IMR-90 (cell line): ENCODE results near the gene GATD1. TPM values are rescaled to one million over a fixed set of nuclear protein-coding genes. Genes with fewer than 3 reads are reported as not detected.
A peak's percentile ranks its signal among the peaks of the same experiment; 100 is the strongest.

Source experiments
- ATAC-seq: fragments of 200-7000 bp; cut with Tn5 transposase; 2 replicates; pipeline ENCODE4 v1.9.1; 2020; ENCODE audit warnings: low read depth, mild to moderate bottlenecking, moderate library complexity
- BruUV-seq: library from RNA; stranded (reverse); fragments of 400-500 nt; replicated peaks from 2 replicates; lab custom pipeline; 2021; lab: Mats Ljungman, UMichigan
- CTCF ChIA-PET: fragments of 300-600 bp; formaldehyde crosslinking; extraction: SDS; loops from one replicate; lab custom pipeline; 2021; ENCODE audit warnings: antibody characterized with exemption; lab: Yijun Ruan, JAX
- POLR2A ChIA-PET: fragments of 300-600 bp; sonication (Branson Sonifier 250); formaldehyde crosslinking; loops from one replicate; lab custom pipeline; 2022; ENCODE audit warnings: antibody characterized with exemption; ENCODE audit not compliant: unreplicated experiment; lab: Charles Lee
- DNase-seq: peaks from one replicate; pipeline ENCODE4 v3.0.0; 2013
- H2AFZ ChIP-seq: replicated peaks from 2 replicates; pipeline ENCODE3; 2013; ENCODE audit warnings: low read length, mild to moderate bottlenecking; ENCODE audit not compliant: poor library complexity
- H2AK5ac ChIP-seq: 2 replicates; pipeline ENCODE4 v1.6.1; 2013; ENCODE audit warnings: low read depth, low read length, inconsistent platforms
- H2AK9ac ChIP-seq: replicated peaks from 2 replicates; pipeline ENCODE3; 2013; ENCODE audit warnings: mild to moderate bottlenecking, low read depth, low read length, moderate library complexity; ENCODE audit not compliant: poor library complexity
- H2BK120ac ChIP-seq: 2 replicates; pipeline ENCODE4 v1.6.1; 2013; ENCODE audit warnings: low read depth, low read length, inconsistent platforms
- H2BK15ac ChIP-seq: 3 replicates; pipeline ENCODE4 v1.6.1; 2013; ENCODE audit warnings: low read depth, low read length, inconsistent platforms
- H2BK20ac ChIP-seq: 2 replicates; pipeline ENCODE4 v1.6.1; 2013; ENCODE audit warnings: low read depth, mild to moderate bottlenecking, inconsistent platforms, low read length, moderate library complexity
- H2BK5ac ChIP-seq: 2 replicates; pipeline ENCODE4 v1.6.1; 2013; ENCODE audit warnings: mild to moderate bottlenecking, low read depth, low read length, inconsistent platforms; ENCODE audit not compliant: poor library complexity, severe bottlenecking
- H3K14ac ChIP-seq: replicated peaks from 2 replicates; pipeline ENCODE4 v1.6.1; 2013; ENCODE audit warnings: low read depth, low read length, inconsistent platforms
- H3K18ac ChIP-seq: 2 replicates; pipeline ENCODE4 v1.6.1; 2013; ENCODE audit warnings: low read depth, low read length, control low read depth
- H3K23ac ChIP-seq: 2 replicates; pipeline ENCODE4 v1.6.1; 2013; ENCODE audit warnings: low read depth, low read length, inconsistent platforms
- H3K27ac ChIP-seq: 2 replicates; pipeline ENCODE4 v1.5.1; 2013; ENCODE audit warnings: mild to moderate bottlenecking, control low read depth, low read length; ENCODE audit not compliant: insufficient read depth
- H3K27me3 ChIP-seq: 2 replicates; pipeline ENCODE4 v1.6.1; 2013; ENCODE audit warnings: low read length; ENCODE audit not compliant: control insufficient read depth, insufficient read depth
- H3K36me3 ChIP-seq: 2 replicates; pipeline ENCODE4 v1.6.1; 2013; ENCODE audit warnings: low read length, mixed read lengths; ENCODE audit not compliant: control insufficient read depth, insufficient read depth
- H3K4ac ChIP-seq: 2 replicates; pipeline ENCODE4 v1.6.1; 2013; ENCODE audit warnings: low read depth, low read length, inconsistent platforms
- H3K4me1 ChIP-seq: 2 replicates; pipeline ENCODE4 v1.6.1; 2013; ENCODE audit warnings: low read length, mixed read lengths; ENCODE audit not compliant: control insufficient read depth, insufficient read depth
- H3K4me2 ChIP-seq: 2 replicates; pipeline ENCODE4 v1.6.1; 2013; ENCODE audit warnings: low read depth, mild to moderate bottlenecking, control low read depth, low read length, moderate library complexity
- H3K4me3 ChIP-seq: 2 replicates; pipeline ENCODE4 v1.5.1; 2013; ENCODE audit warnings: low read depth, mild to moderate bottlenecking, control low read depth, low read length, moderate library complexity; ENCODE audit not compliant: insufficient read depth
- H3K56ac ChIP-seq: 2 replicates; pipeline ENCODE4 v1.6.1; 2013; ENCODE audit warnings: low read length, inconsistent platforms; ENCODE audit not compliant: insufficient read depth; ENCODE audit errors: extremely low read depth
- H3K79me1 ChIP-seq, 2 experiments: 2 replicates each; pipeline ENCODE4 v1.6.1; 2013; ENCODE audit warnings: low read length in 2 of 2, inconsistent platforms in 1 of 2, low read depth in 1 of 2
- H3K9ac ChIP-seq: 2 replicates; pipeline ENCODE4 v1.6.1; 2013; ENCODE audit warnings: low read depth, low read length, control low read depth
- H3K9me1 ChIP-seq: 2 replicates; pipeline ENCODE4 v1.6.1; 2013; ENCODE audit warnings: low read length, inconsistent platforms; ENCODE audit not compliant: insufficient read depth
- H3K9me3 ChIP-seq: 2 replicates; pipeline ENCODE4 v1.6.1; 2013; ENCODE audit warnings: low read length; ENCODE audit not compliant: control insufficient read depth, insufficient read depth
- H4K20me1 ChIP-seq: 2 replicates; pipeline ENCODE4 v1.6.1; 2013; ENCODE audit warnings: low read length, inconsistent platforms; ENCODE audit not compliant: insufficient read depth
- H4K5ac ChIP-seq: 2 replicates; pipeline ENCODE4 v1.6.1; 2013; ENCODE audit warnings: mild to moderate bottlenecking, low read depth, low read length, control low read depth
- H4K8ac ChIP-seq, 2 experiments: 2 replicates each; pipeline ENCODE4 v1.6.1; 2013; ENCODE audit warnings: low read depth in 2 of 2, low read length in 2 of 2, control low read depth in 1 of 2, inconsistent platforms in 1 of 2
- H4K91ac ChIP-seq: 2 replicates; pipeline ENCODE4 v1.6.1; 2013; ENCODE audit warnings: low read depth, low read length, inconsistent platforms; ENCODE audit not compliant: insufficient read depth
- MAZ ChIP-seq: IDR thresholded peaks from 2 replicates; pipeline ENCODE4 v1.6.1; 2012; ENCODE audit warnings: low read depth, mild to moderate bottlenecking, low read length, improper control_type of control experiment, moderate library complexity, borderline replicate concordance
- MXI1 ChIP-seq: IDR thresholded peaks from 2 replicates; pipeline ENCODE4 v1.6.1; 2012; ENCODE audit warnings: low read depth, mild to moderate bottlenecking, low read length, moderate library complexity, borderline replicate concordance
- NFE2L2 ChIP-seq: fragments of 150-350 bp; IDR thresholded peaks from 2 replicates; pipeline ENCODE4 v1.6.1; 2016; ENCODE audit warnings: low read depth, mild to moderate bottlenecking, low read length
- RAD21 ChIP-seq: IDR thresholded peaks from 2 replicates; pipeline ENCODE4 v1.6.1; 2012; ENCODE audit warnings: low read length, improper control_type of control experiment
- RCOR1 ChIP-seq: IDR thresholded peaks from 2 replicates; pipeline ENCODE4 v1.6.1; 2012; ENCODE audit warnings: mild to moderate bottlenecking, low read length, improper control_type of control experiment; ENCODE audit not compliant: insufficient replicate concordance
- WGBS, 2 experiments: methylation state at CpG; one replicate each; pipeline versions ENCODE4 v1.1.5 to v1.1.7; 2013; ENCODE audit warnings: missing lambda C conversion rate in 2 of 2; ENCODE audit not compliant: insufficient read length in 1 of 2; ENCODE audit errors: extremely low coverage in 2 of 2; 5-methylcytosine and 5-hydroxymethylcytosine counted together
- dilution Hi-C: fragments of 300-500 bp; cut with HindIII; formaldehyde crosslinking; loops from one replicate; pipeline ENCODE4 v1.14.3; 2018; ENCODE audit warnings: low sequenced_read_pairs; ENCODE audit not compliant: unreplicated experiment
- in situ Hi-C: fragments of 300-500 bp; cut with MboI; formaldehyde crosslinking; loops from 3 replicates; pipeline ENCODE4 v1.14.3; 2019; ENCODE audit warnings: low sequenced_read_pairs, inconsistent platforms, mixed read lengths
- intact Hi-C: fragments of 100-400 bp; cut with micrococcal nuclease; formaldehyde crosslinking; loops from 2 replicates; pipeline ENCODE4 v1.10.0; 2022
- polyA plus RNA-seq, 3 experiments: library from polyadenylated mRNA; depleted of rRNA; stranded (reverse); fragments of >200 nt; gene quantifications; 2 replicates each; pipeline ENCODE4 v1.2.3, GENCODE V29; 2012; ENCODE audit warnings: low replicate concordance in 1 of 3
- total RNA-seq: library from RNA; depleted of rRNA; stranded (reverse); fragments of >200 nt; gene quantifications from 2 replicates; pipeline ENCODE4 v1.2.3, GENCODE V29; 2012
- TF ChIP-seq, protein P1 (sequence below): conservative IDR thresholded peaks from 2 replicates; pipeline ENCODE4 v1.5.1; 2012; ENCODE audit warnings: mild to moderate bottlenecking, low read depth, low read length, improper control_type of control experiment

Gene GATD1
- total and polyA plus RNA-seq, 2 of the 4 experiments (the other 2 are of a cell fraction) = 3.0 to 52.5 TPM

DNA sequence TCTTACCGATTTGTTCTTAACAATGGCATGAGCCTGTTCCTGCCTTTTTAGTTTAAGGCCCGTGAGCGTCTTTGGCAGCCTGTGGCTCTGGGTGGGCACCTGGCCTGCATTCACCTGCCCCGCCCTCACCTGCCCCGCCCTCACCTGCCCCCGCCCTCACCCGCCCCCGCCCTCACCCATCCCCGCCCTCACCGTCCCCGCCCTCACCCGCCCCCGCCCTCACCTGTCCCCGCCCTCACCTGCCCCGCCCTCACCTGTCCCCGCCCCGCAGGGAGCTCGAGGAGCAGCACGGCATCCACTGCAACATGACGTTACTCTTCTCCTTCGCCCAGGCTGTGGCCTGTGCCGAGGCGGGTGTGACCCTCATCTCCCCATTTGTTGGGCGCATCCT is 14.2 kb downstream of the GATD1 start:
- H4K8ac ChIP-seq = no peak overlapping the region
- H2BK20ac ChIP-seq = no peak overlapping the region
- H3K4me3 ChIP-seq = no peak overlapping the region

More for the DNA sequence above, 14.2 kb downstream of the GATD1 start:
- no peak overlapping the region for H3K56ac ChIP-seq
- no TSS peak for BruUV-seq
- no peak overlapping the region for H3K27ac ChIP-seq
- no peak overlapping the region for H3K18ac ChIP-seq
- H3K9me3 ChIP-seq = no peaks in the 10 kb centered on the region
- no peak overlapping the region for H3K4ac ChIP-seq
- H3K9me1 ChIP-seq = peaks cover 3% of the 10 kb centered on the region; the same call in 1 of the 2 replicates
- intact Hi-C loops (no loop called here), in situ Hi-C loops (no loop called here), dilution Hi-C loops (no loop called here)
- H3K14ac ChIP-seq = 0 out of 2 replicates have a peak overlapping the region, but pooled peaks have one; percentile 11
- H3K36me3 ChIP-seq = peaks cover 68% of the 10 kb centered on the region
- no peak overlapping the region for H2BK120ac ChIP-seq
- no peak overlapping the region for H4K5ac ChIP-seq
- no peak overlapping the region for H4K91ac ChIP-seq
- H3K23ac ChIP-seq = no peak overlapping the region
- WGBS, 2 experiments = 60% methylated on average over 2 of the region's 24 CpGs; no CpG with 5 or more reads in 1 of the 2 experiments
- no peak overlapping the region for H3K4me2 ChIP-seq
- H3K27me3 ChIP-seq = no peaks in the 10 kb centered on the region
- H4K20me1 ChIP-seq = peaks cover 43% of the 10 kb centered on the region
- no peak for ATAC-seq
- TF ChIP-seq RCOR1 = no peak
- no peak for TF ChIP-seq MAZ
- TF ChIP-seq NFE2L2 = no peak
- TF ChIP-seq MXI1 = no peak
- TF ChIP-seq, protein P1, sequence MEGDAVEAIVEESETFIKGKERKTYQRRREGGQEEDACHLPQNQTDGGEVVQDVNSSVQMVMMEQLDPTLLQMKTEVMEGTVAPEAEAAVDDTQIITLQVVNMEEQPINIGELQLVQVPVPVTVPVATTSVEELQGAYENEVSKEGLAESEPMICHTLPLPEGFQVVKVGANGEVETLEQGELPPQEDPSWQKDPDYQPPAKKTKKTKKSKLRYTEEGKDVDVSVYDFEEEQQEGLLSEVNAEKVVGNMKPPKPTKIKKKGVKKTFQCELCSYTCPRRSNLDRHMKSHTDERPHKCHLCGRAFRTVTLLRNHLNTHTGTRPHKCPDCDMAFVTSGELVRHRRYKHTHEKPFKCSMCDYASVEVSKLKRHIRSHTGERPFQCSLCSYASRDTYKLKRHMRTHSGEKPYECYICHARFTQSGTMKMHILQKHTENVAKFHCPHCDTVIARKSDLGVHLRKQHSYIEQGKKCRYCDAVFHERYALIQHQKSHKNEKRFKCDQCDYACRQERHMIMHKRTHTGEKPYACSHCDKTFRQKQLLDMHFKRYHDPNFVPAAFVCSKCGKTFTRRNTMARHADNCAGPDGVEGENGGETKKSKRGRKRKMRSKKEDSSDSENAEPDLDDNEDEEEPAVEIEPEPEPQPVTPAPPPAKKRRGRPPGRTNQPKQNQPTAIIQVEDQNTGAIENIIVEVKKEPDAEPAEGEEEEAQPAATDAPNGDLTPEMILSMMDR = no peak
- TF ChIP-seq RAD21 = no peak
- peak overlapping the region; percentile 71 for H2AK9ac ChIP-seq
- CTCF ChIA-PET = no interaction called here
- DNase-seq = no peak
- H3K9ac ChIP-seq = no peak overlapping the region
- peak overlapping the region; percentile 51 for H2BK5ac ChIP-seq
- H3K4me1 ChIP-seq = peaks cover 5% of the 10 kb centered on the region
- H3K79me1 ChIP-seq = peaks cover 8 to 44% of the 10 kb centered on the region in 2 experiments; a peak in 3 of 4 replicates
- no peak overlapping the region for H2BK15ac ChIP-seq
- H2AFZ ChIP-seq = no peak overlapping the region
- POLR2A ChIA-PET = no interaction called here
- H2AK5ac ChIP-seq = 0 out of 2 replicates have a peak overlapping the region, but pooled peaks have one; percentile 11
